IPS-15b (cell line): ENCODE results near the gene PCDHB16.
"Not testable (repeated sequence)": the region's sequence is repeated elsewhere in the genome, so short reads cannot be mapped to it uniquely, and the experiment has no call there.

Experiments used
- H3K27me3 ChIP-seq: one replicate; pipeline ENCODE4 v1.6.1; 2013; ENCODE audit warnings: low read length; ENCODE audit not compliant: control insufficient read depth, insufficient read depth
- H3K36me3 ChIP-seq: one replicate; pipeline ENCODE4 v1.6.1; 2013; ENCODE audit warnings: low read length; ENCODE audit not compliant: control insufficient read depth, insufficient read depth
- H3K4me1 ChIP-seq: one replicate; pipeline ENCODE4 v1.6.1; 2013; ENCODE audit warnings: mild to moderate bottlenecking, low read length; ENCODE audit not compliant: control insufficient read depth, insufficient read depth
- H3K4me3 ChIP-seq: one replicate; pipeline ENCODE4 v1.5.1; 2013; ENCODE audit warnings: low read depth, low read length
- H3K9ac ChIP-seq: one replicate; pipeline ENCODE4 v1.6.1; 2013; ENCODE audit warnings: low read depth, mild to moderate bottlenecking, low read length
- H3K9me3 ChIP-seq: one replicate; pipeline ENCODE4 v1.6.1; 2013; ENCODE audit warnings: mild to moderate bottlenecking, low read length; ENCODE audit not compliant: control insufficient read depth, insufficient read depth

PCDHB16 gene

DNA sequence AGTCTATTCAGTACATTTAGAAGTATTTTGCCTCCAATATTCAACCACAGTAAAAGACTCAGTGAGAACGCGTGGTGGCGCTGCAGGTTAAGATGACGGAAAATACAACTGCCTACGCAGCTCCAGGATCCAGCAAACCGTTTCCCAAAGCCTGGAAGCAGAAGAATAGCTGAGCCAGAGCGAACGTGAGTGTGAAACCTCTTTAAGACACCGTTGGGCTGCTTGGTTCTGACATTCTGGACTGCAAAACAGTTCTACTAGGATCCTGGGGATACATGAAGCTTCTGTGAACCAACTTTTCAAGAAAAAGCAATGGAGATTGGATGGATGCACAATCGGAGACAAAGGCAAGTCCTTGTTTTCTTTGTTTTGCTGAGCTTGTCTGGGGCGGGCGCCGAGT, at the start of gene PCDHB16:
TSS of gene PCDHB16 (plus strand) at position 140 of the 400 bp plus-strand sequence. CDS start at position 313, 173 bp downstream.
- Histone ChIP-seq H3K4me1 (no peaks in the 10 kb centered on the region), H3K9ac (no peak within 1 kb of the TSS), H3K9me3 (peaks cover 3% of the 10 kb centered on the region), H3K27me3 (no peaks in the 10 kb centered on the region), H3K36me3 (no peaks in the 10 kb centered on the region), H3K4me3 (no peak within 1 kb of the TSS)

- Histone ChIP-seq H3K9me3 (no peaks in the 10 kb centered on the region), H3K4me1 (no peaks in the 10 kb centered on the region), H3K4me3 (peak within 1 kb of the TSS; percentile 85), H3K9ac (peak within 1 kb of the TSS; percentile 95), H3K27me3 (no peaks in the 10 kb centered on the region), H3K36me3 (no peaks in the 10 kb centered on the region)
Measured at GRCh38 chr5:141135030-141135717, 47.0 kb upstream of the PCDHB16 start, which contains the start of gene PCDHB5. PCDHB5 (plus strand) TSS chr5:141135206; CDS start chr5:141135435, 229 bp downstream.

- H3K4me1 ChIP-seq = no peaks in the 10 kb centered on the region
- H3K9me3 ChIP-seq = no peaks in the 10 kb centered on the region
- peak overlapping the region; percentile 95 for H3K9ac ChIP-seq
- H3K27me3 ChIP-seq = no peaks in the 10 kb centered on the region
- peak overlapping the region; percentile 85 for H3K4me3 ChIP-seq
- no peaks in the 10 kb centered on the region for H3K36me3 ChIP-seq
Measured at GRCh38 chr5:141135718-141136266, 46.4 kb upstream of the PCDHB16 start.

- H3K9me3 ChIP-seq, H3K4me3 ChIP-seq, H3K9ac ChIP-seq, H3K36me3 ChIP-seq, H3K27me3 ChIP-seq, H3K4me1 ChIP-seq: not testable (repeated sequence)
Measured at GRCh38 chr5:141137346-141137745, 44.8 kb upstream of the PCDHB16 start.

GRCh38 chr5:141149812-141150211, 32.4 kb upstream of the PCDHB16 start, which contains the start of gene PCDHB6:
PCDHB6 (plus strand) TSS chr5:141150057; CDS start chr5:141150258, 201 bp downstream.
- Histone ChIP-seq H3K9me3 (peaks cover 4% of the 10 kb centered on the region), H3K9ac (no peak within 1 kb of the TSS), H3K4me1 (no peaks in the 10 kb centered on the region), H3K27me3 (no peaks in the 10 kb centered on the region), H3K4me3 (no peak within 1 kb of the TSS), H3K36me3 (no peaks in the 10 kb centered on the region)

DNA sequence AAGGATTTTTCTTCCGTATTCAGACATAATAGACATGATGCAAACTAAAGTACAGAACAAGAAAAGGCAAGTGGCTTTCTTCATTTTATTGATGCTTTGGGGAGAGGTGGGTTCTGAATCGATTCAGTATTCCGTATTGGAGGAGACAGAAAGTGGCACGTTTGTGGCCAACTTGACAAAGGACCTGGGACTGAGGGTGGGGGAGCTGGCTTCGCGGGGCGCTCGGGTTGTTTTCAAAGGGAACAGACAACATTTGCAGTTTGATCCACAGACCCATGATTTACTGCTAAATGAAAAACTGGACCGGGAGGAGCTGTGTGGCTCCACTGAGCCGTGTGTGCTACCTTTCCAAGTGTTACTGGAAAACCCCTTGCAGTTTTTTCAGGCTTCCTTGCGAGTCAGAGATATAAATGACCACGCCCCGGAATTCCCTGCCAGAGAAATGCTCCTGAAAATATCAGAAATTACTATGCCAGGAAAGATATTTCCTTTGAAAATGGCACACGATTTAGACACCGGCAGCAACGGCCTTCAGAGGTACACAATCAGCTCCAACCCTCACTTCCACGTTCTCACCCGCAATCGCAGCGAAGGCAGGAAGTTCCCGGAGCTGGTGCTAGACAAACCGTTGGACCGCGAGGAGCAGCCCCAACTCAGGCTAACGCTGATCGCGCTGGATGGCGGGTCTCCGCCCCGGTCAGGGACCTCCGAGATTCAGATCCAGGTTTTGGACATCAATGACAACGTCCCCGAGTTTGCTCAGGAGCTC, 31.8 kb upstream of the PCDHB16 start:
- Histone ChIP-seq H3K4me3 (no peak overlapping the region), H3K9ac (no peak overlapping the region)

GRCh38 chr5:141150993-141151325, 31.2 kb upstream of the PCDHB16 start:
- Histone ChIP-seq H3K4me1 (no peaks in the 10 kb centered on the region), H3K4me3 (no peak overlapping the region), H3K36me3 (no peaks in the 10 kb centered on the region), H3K9ac (no peak overlapping the region), H3K27me3 (no peaks in the 10 kb centered on the region), H3K9me3 (peaks cover 4% of the 10 kb centered on the region)

More for the DNA sequence above, 31.8 kb upstream of the PCDHB16 start:
- H3K36me3 ChIP-seq = no peaks in the 10 kb centered on the region
- H3K9me3 ChIP-seq = peaks cover 4% of the 10 kb centered on the region
- H3K4me1 ChIP-seq = no peaks in the 10 kb centered on the region
- no peaks in the 10 kb centered on the region for H3K27me3 ChIP-seq

DNA sequence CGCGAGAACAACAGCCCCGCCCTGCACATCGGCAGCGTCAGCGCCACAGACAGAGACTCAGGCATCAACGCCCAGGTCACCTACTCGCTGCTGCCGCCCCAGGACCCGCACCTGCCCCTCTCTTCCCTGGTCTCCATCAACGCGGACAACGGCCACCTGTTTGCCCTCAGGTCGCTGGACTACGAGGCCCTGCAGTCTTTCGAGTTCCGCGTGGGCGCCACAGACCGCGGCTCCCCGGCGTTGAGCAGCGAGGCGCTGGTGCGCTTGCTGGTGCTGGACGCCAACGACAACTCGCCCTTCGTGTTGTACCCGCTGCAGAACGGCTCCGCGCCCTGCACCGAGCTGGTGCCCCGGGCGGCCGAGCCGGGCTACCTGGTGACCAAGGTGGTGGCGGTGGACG, 30.6 kb upstream of the PCDHB16 start:
- not testable (repeated sequence) for H3K4me1 ChIP-seq, H3K9me3 ChIP-seq, H3K27me3 ChIP-seq, H3K9ac ChIP-seq, H3K4me3 ChIP-seq, H3K36me3 ChIP-seq

DNA sequence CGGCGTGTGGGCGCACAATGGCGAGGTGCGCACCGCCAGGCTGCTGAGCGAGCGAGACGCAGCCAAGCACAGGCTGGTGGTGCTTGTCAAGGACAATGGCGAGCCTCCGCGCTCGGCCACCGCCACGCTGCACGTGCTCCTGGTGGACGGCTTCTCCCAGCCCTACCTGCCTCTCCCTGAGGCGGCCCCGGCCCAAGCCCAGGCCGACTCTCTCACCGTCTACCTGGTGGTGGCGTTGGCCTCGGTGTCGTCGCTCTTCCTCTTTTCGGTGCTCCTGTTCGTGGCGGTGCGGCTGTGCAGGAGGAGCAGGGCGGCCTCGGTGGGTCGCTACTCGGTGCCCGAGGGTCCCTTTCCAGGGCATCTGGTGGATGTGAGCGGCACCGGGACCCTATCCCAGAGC, 30.1 kb upstream of the PCDHB16 start:
- not testable (repeated sequence) for H3K4me1 ChIP-seq, H3K9ac ChIP-seq, H3K27me3 ChIP-seq, H3K4me3 ChIP-seq, H3K9me3 ChIP-seq, H3K36me3 ChIP-seq

DNA sequence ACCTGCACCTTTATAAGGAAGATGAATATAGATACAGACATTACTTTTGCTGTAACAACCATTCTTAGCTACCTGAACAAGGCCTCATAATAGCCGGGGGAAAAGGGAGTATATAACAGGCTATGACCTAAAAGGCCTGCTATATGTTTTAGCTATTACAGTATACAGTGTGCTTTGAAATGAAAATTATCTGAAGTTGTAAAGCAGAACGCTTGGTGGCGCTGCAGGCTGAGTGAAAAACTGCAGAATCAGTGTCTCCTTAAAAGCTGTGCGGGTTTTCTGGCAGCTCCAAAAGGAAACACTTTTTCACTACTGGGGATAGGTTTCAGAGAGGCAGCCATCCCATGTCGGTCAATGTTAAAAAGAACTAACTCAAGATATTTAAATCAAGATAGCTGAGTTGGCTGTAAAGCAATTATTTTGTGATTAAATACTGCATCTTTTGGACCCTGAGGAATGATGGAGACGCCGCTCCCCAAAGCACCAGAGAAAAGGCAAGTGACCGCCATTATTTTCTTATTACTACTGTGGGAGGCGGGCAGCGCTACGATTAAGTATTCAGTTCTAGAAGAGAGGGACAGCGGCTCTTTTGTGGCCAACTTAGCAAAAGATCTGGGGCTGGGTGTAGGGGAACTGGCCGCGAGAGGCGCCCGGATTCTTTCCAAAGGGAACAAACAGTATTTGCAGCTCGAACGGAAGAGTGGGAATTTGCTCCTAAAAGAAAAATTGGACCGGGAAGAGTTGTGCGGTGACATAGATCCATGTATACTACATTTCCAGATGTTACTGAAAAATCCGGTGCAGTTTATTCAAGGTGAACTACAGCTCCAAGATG, 26.4 kb upstream of the PCDHB16 start:
- H3K27me3 ChIP-seq = no peaks in the 10 kb centered on the region
- peak overlapping the region; percentile 16 for H3K4me3 ChIP-seq
- H3K36me3 ChIP-seq = no peaks in the 10 kb centered on the region
- peaks cover 4% of the 10 kb centered on the region for H3K9me3 ChIP-seq
- no peak overlapping the region for H3K9ac ChIP-seq
- no peaks in the 10 kb centered on the region for H3K4me1 ChIP-seq

DNA sequence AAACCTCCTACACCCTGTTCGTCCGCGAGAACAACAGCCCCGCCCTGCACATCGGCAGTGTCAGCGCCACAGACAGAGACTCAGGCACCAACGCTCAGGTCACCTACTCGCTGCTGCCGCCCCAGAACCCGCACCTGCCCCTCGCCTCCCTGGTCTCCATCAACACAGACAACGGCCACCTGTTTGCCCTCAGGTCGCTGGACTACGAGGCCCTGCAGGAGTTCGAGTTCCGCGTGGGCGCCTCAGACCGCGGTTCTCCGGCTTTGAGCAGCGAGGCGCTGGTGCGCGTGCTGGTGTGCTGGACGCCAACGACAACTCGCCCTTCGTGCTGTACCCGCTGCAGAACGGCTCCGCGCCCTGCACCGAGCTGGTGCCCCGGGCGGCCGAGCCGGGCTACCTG, 24.8 kb upstream of the PCDHB16 start:
- H3K27me3 ChIP-seq, H3K9me3 ChIP-seq, H3K9ac ChIP-seq, H3K4me1 ChIP-seq, H3K4me3 ChIP-seq, H3K36me3 ChIP-seq: not testable (repeated sequence)
